Thyroid gland (tissue), 4 donors: ENCODE measurements around the gene GORASP2. TPM values are rescaled to one million over a fixed set of nuclear protein-coding genes. Genes with fewer than 3 reads are reported as not detected.

ENCODE experiments used
- DNase-seq, 2 donors: peaks; one replicate each; pipeline ENCODE4 v3.0.0-alpha.2; 2019
- H3K27ac ChIP-seq, 3 donors: fragments of 200-600 bp; sonication (generic); 1 replicate in 2 of 3; 2 replicates in 1 of 3; pipeline ENCODE4 v1.5.1; 2016 to 2019; ENCODE audit warnings: mild to moderate bottlenecking in 1 of 3, moderate library complexity in 1 of 3
- H3K27me3 ChIP-seq: fragments of 200-600 bp; sonication (generic); one replicate; pipeline ENCODE4 v1.5.1; 2019
- H3K36me3 ChIP-seq, 2 donors: fragments of 200-600 bp; sonication (generic); one replicate each; pipeline ENCODE4 v1.5.1; 2016 to 2019
- H3K4me1 ChIP-seq, 2 donors: fragments of 200-600 bp; sonication (generic); one replicate each; pipeline ENCODE4 v1.5.1; 2017 to 2019
- H3K4me3 ChIP-seq, 3 donors: fragments of 200-600 bp; sonication (generic); replicated peaks in 1 of 3; 1 replicate in 2 of 3; 2 replicates in 1 of 3; pipeline ENCODE4 v1.5.1; 2016; ENCODE audit warnings: mild to moderate bottlenecking in 1 of 3
- H3K9me3 ChIP-seq: fragments of 200-600 bp; sonication (generic); one replicate; pipeline ENCODE4 v1.5.1; 2017
- CTCF ChIP-seq, 6 experiments: fragments of 200-600 bp in 3 of 6; fragments of 450-650 bp in 3 of 6; sonication (generic) in 3 of 6; IDR thresholded peaks; one replicate each; pipeline ENCODE4 v1.5.1; 2016 to 2019; ENCODE audit warnings: antibody characterized with exemption in 6 of 6, mild to moderate bottlenecking in 2 of 6, inconsistent platforms in 1 of 6, moderate library complexity in 1 of 6
- POLR2A ChIP-seq, 2 donors: fragments of 450-650 bp; IDR thresholded peaks; one replicate each; pipeline ENCODE4 v1.6.1; 2017; ENCODE audit warnings: antibody characterized with exemption in 2 of 2, mild to moderate bottlenecking in 2 of 2, moderate library complexity in 1 of 2
- WGBS, 2 donors: methylation state at CpG; one replicate each; pipeline ENCODE4 v1.1.5; 2017; 5-methylcytosine and 5-hydroxymethylcytosine counted together
- intact Hi-C: fragments of 100-400 bp; cut with DNase I; formaldehyde crosslinking; loops from one replicate; pipeline ENCODE4 v1.15.1; 2023
- total RNA-seq, 4 donors: library from RNA; depleted of rRNA; stranded (reverse); fragments of >200 nt; gene quantifications; one replicate each; pipeline ENCODE4 v1.2.3, GENCODE V29; 2016

Gene GORASP2
- total RNA-seq, 4 donors from 2014 or later, result 79.6 to 114 (median 87.1) TPM

- peaks cover 4 to 17% of the 10 kb centered on the region in 2 donors for H3K36me3 ChIP-seq
- H3K27me3 ChIP-seq, result no peaks in the 10 kb centered on the region
- TF ChIP-seq CTCF (IDR thresholded peaks at IDR 0.05) (no peak), POLR2A (IDR thresholded peaks at IDR 0.05) (no peak)
- no peaks in the 10 kb centered on the region for H3K9me3 ChIP-seq
- intact Hi-C loops, result loop anchor here (5.0 kb wide), 2 partner anchors 44 to 446 kb away; partner anchors contain the start of gene GORASP2
- peaks cover 8 to 14% of the 10 kb centered on the region in 2 donors for H3K4me1 ChIP-seq
- H3K27ac ChIP-seq, result no peak overlapping the region
- 88 to 92% methylated on average over 3 of the region's 3 CpGs for WGBS, 2 donors
- no peak overlapping the region for H3K4me3 ChIP-seq
- no peak for DNase-seq
Measured at GRCh38 chr2:170971071-170971470, 42.0 kb downstream of the GORASP2 start.

DNA sequence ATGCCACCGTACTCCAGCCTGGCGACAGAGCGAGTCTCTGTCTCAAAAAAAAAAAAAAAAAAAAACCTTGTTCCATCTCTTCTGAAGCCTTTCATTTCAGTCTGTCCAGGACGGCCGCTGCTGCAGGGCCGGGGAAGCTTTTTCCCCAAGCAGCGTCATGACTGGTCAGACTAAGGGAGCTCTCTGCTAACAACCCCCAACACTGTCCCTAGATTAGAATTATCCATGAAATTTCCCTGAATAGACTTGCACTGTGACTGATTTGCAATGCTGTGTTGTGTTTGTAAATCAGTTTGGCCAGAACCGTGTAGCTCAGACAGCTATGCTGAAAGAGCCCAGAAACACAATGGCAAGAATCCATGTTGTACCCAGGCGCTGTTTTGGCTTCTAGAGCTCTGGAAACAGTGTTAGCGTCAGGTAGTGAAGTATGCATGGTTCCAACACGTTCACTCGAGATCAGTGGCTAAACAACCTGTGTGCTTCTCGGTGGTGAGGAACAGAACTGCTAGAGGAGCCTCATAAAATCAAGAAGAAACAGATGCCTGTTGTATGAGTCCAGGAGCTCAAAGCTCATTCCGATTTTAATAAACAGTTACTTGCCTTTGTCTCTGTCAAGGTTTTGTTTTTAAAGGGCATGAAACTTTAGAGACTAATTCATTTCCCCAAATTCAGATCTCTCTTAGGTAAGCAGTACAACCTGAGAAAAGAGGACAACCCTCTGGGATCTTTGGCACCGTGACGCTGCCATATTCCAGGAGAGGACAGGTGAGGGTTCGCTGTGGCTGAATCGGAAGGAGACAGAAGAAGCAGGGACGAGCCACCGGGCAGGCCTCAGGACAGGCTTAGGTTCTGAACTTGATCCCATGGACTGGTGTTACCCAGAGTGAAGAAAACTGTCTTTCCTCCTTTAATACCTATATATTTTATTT lies 43.5 kb downstream of the GORASP2 start:
- Histone ChIP-seq H3K4me1 (peaks cover 8 to 14% of the 10 kb centered on the region in 2 donors), H3K27ac (no peak overlapping the region), H3K9me3 (no peaks in the 10 kb centered on the region), H3K4me3 (no peak overlapping the region), H3K36me3 (peaks cover 0 to 2% of the 10 kb centered on the region in 2 donors), H3K27me3 (no peaks in the 10 kb centered on the region)
- WGBS, 2 donors, result 68 to 70% methylated on average over 20 of the region's 20 CpGs
- no peak for DNase-seq
- TF ChIP-seq CTCF (IDR thresholded peaks at IDR 0.05) (no peak), POLR2A (IDR thresholded peaks at IDR 0.05) (no peak)
- intact Hi-C loops, result loop anchor here (5.0 kb wide), 2 partner anchors 45 to 445 kb away; partner anchors contain the start of gene GORASP2

GRCh38 chr2:170973225-170973491 lies 44.1 kb downstream of the GORASP2 start:
- DNase-seq, result no peak
- Histone ChIP-seq H3K4me1 (peaks cover 8 to 14% of the 10 kb centered on the region in 2 donors), H3K36me3 (no peaks in the 10 kb centered on the region), H3K4me3 (peak overlapping the region in 1 of 3 donors; percentile 57), H3K27ac (no peak overlapping the region), H3K27me3 (no peaks in the 10 kb centered on the region), H3K9me3 (no peaks in the 10 kb centered on the region)
- intact Hi-C loops, result loop anchor here (5.0 kb wide), 2 partner anchors 46 to 444 kb away; partner anchors contain the start of gene GORASP2
- WGBS, 2 donors, result 4% methylated on average over 12 of the region's 12 CpGs
- TF ChIP-seq CTCF (IDR thresholded peaks at IDR 0.05) (peak in 1 of 6 experiments; percentile 71), POLR2A (IDR thresholded peaks at IDR 0.05) (no peak)

- Histone ChIP-seq H3K36me3 (no peaks in the 10 kb centered on the region), H3K4me3 (peak overlapping the region in 2 of 3 donors; percentile 26 to 57), H3K27me3 (no peaks in the 10 kb centered on the region), H3K9me3 (no peaks in the 10 kb centered on the region), H3K4me1 (peaks cover 8 to 14% of the 10 kb centered on the region in 2 donors), H3K27ac (peak overlapping the region; percentile 20 to 75 (median 69))
- DNase-seq, result peak; percentile 93
- WGBS, 2 donors, result 20 to 47% methylated on average over 13 to 24 of the region's 67 CpGs
- intact Hi-C loops, result loop anchor here (5.0 kb wide), 2 partner anchors 46 to 444 kb away; partner anchors contain the start of gene GORASP2
- peak in 5 of 6 experiments; percentile 60 to 99 (median 97) for TF ChIP-seq CTCF (IDR thresholded peaks at IDR 0.05)
- peak in 1 of 2 donors; percentile 56 for TF ChIP-seq POLR2A (IDR thresholded peaks at IDR 0.05)
Measured at GRCh38 chr2:170973492-170974303, 44.6 kb downstream of the GORASP2 start.
